H1 (cell line): ENCODE measurements around the gene MYLK3. TPM values are rescaled to one million over a fixed set of nuclear protein-coding genes. Genes with fewer than 3 reads are reported as not detected.
A peak's percentile ranks its signal among the peaks of the same experiment; 100 is the strongest.

Experiments
- CTCF ChIA-PET: fragments of 300-600 bp; sonication (Branson Sonifier 250); formaldehyde crosslinking; loops from one replicate; lab custom pipeline; 2021; ENCODE audit not compliant: partially characterized antibody; lab: Charles Lee
- POLR2A ChIA-PET: fragments of 300-600 bp; sonication (Branson Sonifier 250); formaldehyde crosslinking; loops from one replicate; lab custom pipeline; 2021; ENCODE audit warnings: inconsistent platforms; ENCODE audit not compliant: partially characterized antibody; lab: Charles Lee
- DNase-seq, 2 experiments: peaks; one replicate each; pipeline versions ENCODE4 v3.0.0 to v3.0.0-alpha.2; 2010 to 2022; ENCODE audit warnings: low spot score in 2 of 2, low read depth in 1 of 2, mixed read lengths in 1 of 2
- FAIRE-seq: peaks from 2 replicates; lab custom pipeline; 2011; peaks lifted over from hg19 to GRCh38; lab: Jason Lieb, UNC
- H2AFZ ChIP-seq: 2 replicates; pipeline ENCODE4 v1.8.1; 2012; ENCODE audit warnings: low read length, inconsistent platforms
- H2AK5ac ChIP-seq: 2 replicates; pipeline ENCODE4 v1.6.1; 2013; ENCODE audit warnings: low read depth, low read length
- H2BK120ac ChIP-seq: replicated peaks from 2 replicates; pipeline ENCODE3; 2013; ENCODE audit warnings: low read depth, low read length, inconsistent platforms
- H2BK12ac ChIP-seq: 2 replicates; pipeline ENCODE4 v1.6.1; 2013; ENCODE audit warnings: low read depth, low read length
- H2BK15ac ChIP-seq: 2 replicates; pipeline ENCODE4 v1.6.1; 2013; ENCODE audit warnings: low read length
- H2BK20ac ChIP-seq: 2 replicates; pipeline ENCODE4 v1.6.1; 2013; ENCODE audit warnings: low read length
- H2BK5ac ChIP-seq: 2 replicates; pipeline ENCODE4 v1.6.1; 2013; ENCODE audit warnings: low read depth, low read length
- H3K14ac ChIP-seq: 2 replicates; pipeline ENCODE4 v1.6.1; 2013; ENCODE audit warnings: inconsistent platforms; ENCODE audit not compliant: insufficient read length
- H3K18ac ChIP-seq: 2 replicates; pipeline ENCODE4 v1.6.1; 2013; ENCODE audit warnings: low read length; ENCODE audit errors: extremely low read depth
- H3K23ac ChIP-seq: 2 replicates; pipeline ENCODE4 v1.6.1; 2013; ENCODE audit warnings: inconsistent platforms; ENCODE audit not compliant: insufficient read length
- H3K23me2 ChIP-seq: 2 replicates; pipeline ENCODE4 v1.6.1; 2013; ENCODE audit warnings: low read depth, low read length
- H3K27ac ChIP-seq: 2 replicates; pipeline ENCODE4 v1.6.1; 2011; ENCODE audit warnings: low read depth, low read length, inconsistent platforms
- H3K27me3 ChIP-seq, 4 experiments: replicated peaks in 1 of 4; 1 replicate in 1 of 4; 2 replicates in 3 of 4; pipeline versions ENCODE4 v1.6.1 to v1.8.1; 2011 to 2013; ENCODE audit warnings: low read length in 3 of 4, mild to moderate bottlenecking in 3 of 4, inconsistent platforms in 2 of 4, mixed read lengths in 2 of 4, moderate library complexity in 1 of 4; ENCODE audit not compliant: control insufficient read depth in 3 of 4, insufficient read depth in 3 of 4; ENCODE audit errors: extremely low read depth in 1 of 4
- H3K36me3 ChIP-seq, 4 experiments: 2 replicates each; pipeline versions ENCODE4 v1.6.1 to v1.8.1; 2011 to 2013; ENCODE audit warnings: mild to moderate bottlenecking in 4 of 4, low read length in 3 of 4, moderate library complexity in 2 of 4, control low read depth in 1 of 4, inconsistent platforms in 1 of 4; ENCODE audit not compliant: insufficient read depth in 4 of 4, control insufficient read depth in 2 of 4
- H3K4ac ChIP-seq: replicated peaks from 2 replicates; pipeline ENCODE3; 2013; ENCODE audit warnings: low read length, low read depth, mixed read lengths, inconsistent platforms; ENCODE audit not compliant: insufficient read length
- H3K4me1 ChIP-seq, 4 experiments: replicated peaks in 1 of 4; 1 replicate in 1 of 4; 2 replicates in 3 of 4; pipeline versions ENCODE4 v1.6.1 to v1.8.1; 2011 to 2013; ENCODE audit warnings: low read length in 3 of 4, inconsistent platforms in 2 of 4, mixed read lengths in 1 of 4; ENCODE audit not compliant: insufficient read depth in 4 of 4, control insufficient read depth in 3 of 4
- H3K4me2 ChIP-seq, 2 experiments: 2 replicates each; pipeline versions ENCODE4 v1.6.1 to v1.8.1; 2011 to 2013; ENCODE audit warnings: low read depth in 2 of 2, low read length in 2 of 2, control low read depth in 1 of 2, inconsistent platforms in 1 of 2, mild to moderate bottlenecking in 1 of 2; ENCODE audit not compliant: insufficient read depth in 1 of 2
- H3K4me3 ChIP-seq, 4 experiments: fragments of 200-600, 300-600 bp in 1 of 4; sonication (generic), shearing (Covaris generic), sonication (Bioruptor Twin) in 1 of 4; 2 replicates each; pipeline versions ENCODE4 v1.5.1 to v1.8.1; 2011 to 2016; ENCODE audit warnings: low read length in 4 of 4, low read depth in 3 of 4, control low read depth in 2 of 4, inconsistent platforms in 2 of 4, mild to moderate bottlenecking in 2 of 4, mixed read lengths in 1 of 4, moderate library complexity in 1 of 4; ENCODE audit not compliant: insufficient read depth in 2 of 4; ENCODE audit errors: extremely low read depth in 1 of 4
- H3K56ac ChIP-seq: replicated peaks from 2 replicates; pipeline ENCODE3; 2013; ENCODE audit warnings: low read depth, mild to moderate bottlenecking, mixed read lengths, low read length, inconsistent platforms; ENCODE audit not compliant: insufficient read length
- H3K79me1 ChIP-seq: 2 replicates; pipeline ENCODE4 v1.6.1; 2013; ENCODE audit warnings: low read depth, low read length, control low read depth
- H3K79me2 ChIP-seq, 2 experiments: 2 replicates each; pipeline versions ENCODE4 v1.6.1 to v1.8.1; 2012 to 2013; ENCODE audit warnings: low read length in 2 of 2, mild to moderate bottlenecking in 2 of 2, inconsistent platforms in 1 of 2; ENCODE audit not compliant: insufficient read depth in 2 of 2, control insufficient read depth in 1 of 2
- H3K9ac ChIP-seq, 4 experiments: replicated peaks in 1 of 4; 1 replicate in 1 of 4; 2 replicates in 3 of 4; pipeline versions ENCODE4 v1.6.1 to v1.8.1; 2011 to 2013; ENCODE audit warnings: low read depth in 3 of 4, low read length in 3 of 4, control low read depth in 2 of 4, mild to moderate bottlenecking in 2 of 4, moderate library complexity in 2 of 4, inconsistent platforms in 1 of 4; ENCODE audit errors: extremely low read depth in 1 of 4
- H3K9me3 ChIP-seq, 2 experiments: 2 replicates each; pipeline versions ENCODE4 v1.6.1 to v1.8.1; 2012 to 2013; ENCODE audit warnings: mild to moderate bottlenecking in 2 of 2, moderate library complexity in 2 of 2, control low read depth in 1 of 2, inconsistent platforms in 1 of 2, low read depth in 1 of 2, low read length in 1 of 2, mixed read lengths in 1 of 2; ENCODE audit not compliant: insufficient read depth in 2 of 2
- H4K20me1 ChIP-seq, 2 experiments: replicated peaks in 1 of 2; 2 replicates each; pipeline versions ENCODE3 to v1.8.1; 2011 to 2013; ENCODE audit warnings: inconsistent platforms in 2 of 2, low read length in 2 of 2, mild to moderate bottlenecking in 1 of 2; ENCODE audit not compliant: insufficient read depth in 2 of 2, control insufficient read depth in 1 of 2
- H4K5ac ChIP-seq: 2 replicates; pipeline ENCODE4 v1.6.1; 2013; ENCODE audit warnings: low read length, low read depth, mixed read lengths, inconsistent platforms; ENCODE audit not compliant: insufficient read length
- H4K8ac ChIP-seq: 2 replicates; pipeline ENCODE4 v1.8.0; 2013; ENCODE audit warnings: mild to moderate bottlenecking, moderate library complexity, low read length, inconsistent platforms; ENCODE audit not compliant: insufficient read depth; ENCODE audit errors: extremely low read depth
- H4K91ac ChIP-seq: replicated peaks from 2 replicates; pipeline ENCODE3; 2013; ENCODE audit warnings: low read length, mixed read lengths, inconsistent platforms; ENCODE audit not compliant: insufficient read length
- CEBPB ChIP-seq: IDR thresholded peaks from 2 replicates; pipeline ENCODE4 v1.6.1; 2012; ENCODE audit warnings: low read depth, low read length
- TEAD4 ChIP-seq: IDR thresholded peaks from 2 replicates; pipeline ENCODE4 v1.6.1; 2012; ENCODE audit warnings: low read depth, low read length, inconsistent platforms, mixed read lengths
- YY1 ChIP-seq: IDR thresholded peaks from 2 replicates; pipeline ENCODE4 v1.6.1; 2011; ENCODE audit warnings: low read depth, mild to moderate bottlenecking, low read length
- WGBS, 2 experiments: shearing (Covaris generic) in 1 of 2; methylation state at CpG; one replicate each; pipeline versions ENCODE4 v1.1.6 to v1.1.7; 2013 to 2015; ENCODE audit warnings: low lambda C conversion rate in 2 of 2, mixed read lengths in 2 of 2, inconsistent platforms in 1 of 2, low coverage in 1 of 2, missing lambda C conversion rate in 1 of 2; ENCODE audit not compliant: insufficient replicate concordance in 2 of 2, insufficient coverage in 1 of 2, insufficient read length in 1 of 2; ENCODE audit errors: extremely low coverage in 1 of 2, missing lambda C conversion rate in 1 of 2; 5-methylcytosine and 5-hydroxymethylcytosine counted together
- polyA plus RNA-seq, 7 experiments: library from polyadenylated mRNA; depleted of rRNA in 3 of 7; stranded (reverse) in 5 of 7; unstranded in 2 of 7; fragments of >200 nt in 5 of 7; fragments of 200-250 nt in 2 of 7; gene quantifications; 1 replicate in 5 of 7; 2 replicates in 1 of 7; 4 replicates in 1 of 7; pipeline versions ENCODE4 v1.2.1 to v1.2.3, GENCODE V29; 2011 to 2013; ENCODE audit warnings: missing spikeins in 2 of 7, mixed read lengths in 2 of 7
- total RNA-seq: library from RNA; stranded (reverse); fragmentation: NEBNext Ultra II Directional; extraction: Animal tissue kit (Norgen Biotek cat#: 25700); gene quantifications from 2 replicates; pipeline ENCODE4 v1.2.1, GENCODE V29; 2021

The MYLK3 gene
- total and polyA plus RNA-seq, 2 of the 8 experiments (the other 6 are each of a cell fraction or from before 2014, with no cell fraction given), result 0.14 to 0.35 TPM

DNA sequence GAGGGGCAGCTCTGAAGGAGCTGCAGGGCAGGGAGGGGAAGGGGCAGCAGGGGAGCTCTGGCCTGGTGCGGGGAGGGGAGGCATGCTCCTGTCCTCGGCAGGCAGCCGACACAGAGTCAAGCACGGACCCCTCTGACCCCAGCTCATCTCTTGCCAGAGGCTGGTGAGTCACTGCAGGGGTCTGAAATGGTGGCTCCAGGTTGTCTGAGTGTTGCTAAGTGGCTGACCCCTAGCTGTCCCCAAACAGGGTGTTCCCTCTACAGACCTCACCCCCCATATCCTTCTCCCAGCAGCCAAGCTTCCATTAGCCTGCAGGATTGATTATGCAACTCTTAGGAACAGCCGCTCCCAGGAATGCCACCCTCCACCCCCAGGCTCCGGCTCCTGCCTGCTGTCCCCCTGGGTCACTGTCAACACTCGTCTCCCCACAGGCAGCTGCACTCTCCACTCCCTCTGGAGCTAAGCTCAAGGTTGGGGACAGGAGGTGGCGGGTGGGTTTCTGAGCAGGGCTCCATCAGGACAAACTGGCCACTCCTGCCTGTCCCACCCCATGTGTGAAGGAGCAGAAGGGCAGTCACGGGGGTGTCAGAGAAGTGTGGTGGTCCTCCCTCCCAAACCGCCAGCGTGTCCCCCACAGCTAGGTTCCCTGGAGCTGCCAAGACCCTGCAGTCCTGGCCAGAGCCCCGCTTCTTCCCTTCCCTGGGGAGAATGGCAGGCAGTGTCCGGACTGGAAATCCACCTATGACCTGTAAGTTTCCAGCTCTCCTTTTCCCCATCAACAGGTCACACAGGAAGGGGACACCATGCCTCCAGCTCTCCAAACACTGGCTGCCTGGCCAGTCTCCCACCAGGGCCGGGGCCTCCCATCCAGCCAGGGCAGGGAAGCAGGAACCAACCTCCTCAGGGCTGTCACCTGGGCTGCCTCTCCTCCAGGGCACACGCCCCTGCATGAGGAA lies 1.0 kb downstream of the MYLK3 start:
- H2BK15ac ChIP-seq, result peak overlapping the region; percentile 81; the same call in 1 of the 2 replicates
- no peak overlapping the region for H2BK120ac ChIP-seq
- H4K5ac ChIP-seq, result no peak overlapping the region
- H3K79me1 ChIP-seq, result no peaks in the 10 kb centered on the region
- H3K36me3 ChIP-seq, result no peaks in the 10 kb centered on the region
- 0 out of 2 replicates have a peak overlapping the region, but pooled peaks have one; percentile 39 for H2AK5ac ChIP-seq
- H3K4me2 ChIP-seq, result no peak overlapping the region
- H3K9me3 ChIP-seq, result no peaks in the 10 kb centered on the region
- H2BK20ac ChIP-seq, result peak overlapping the region; percentile 32; the same call in 1 of the 2 replicates
- no peak overlapping the region for H3K56ac ChIP-seq
- peaks cover 3 to 23% (median 7%) of the 10 kb centered on the region in 4 experiments for H3K4me1 ChIP-seq
- no peaks in the 10 kb centered on the region for H3K23me2 ChIP-seq
- no peak for FAIRE-seq
- no peak for DNase-seq
- H3K14ac ChIP-seq, result no peak overlapping the region
- no peaks in the 10 kb centered on the region for H3K79me2 ChIP-seq
- 87% methylated on average over 11 of the region's 15 CpGs; no CpG with 5 or more reads in 1 of the 2 experiments for WGBS, 2 experiments
- CTCF ChIA-PET, result interaction anchor here (1.2 to 1.7 kb wide), 5 partner anchors 9 to 54 kb away, joined by 3 to 8 read pairs (median 3); no protein-coding TSS in a partner anchor
- no peak overlapping the region for H3K27ac ChIP-seq
- H3K9ac ChIP-seq, result no peak overlapping the region
- peak overlapping the region; percentile 60; the same call in 1 of the 2 replicates for H3K18ac ChIP-seq
- POLR2A ChIA-PET, result interaction anchor here (0.8 to 2.0 kb wide), 8 partner anchors 11 to 42 kb away, joined by 3 to 7 read pairs (median 3); no protein-coding TSS in a partner anchor
- no peak overlapping the region; the same call in 1 of the 2 replicates for H4K8ac ChIP-seq
- peak overlapping the region; percentile 33 for H3K4ac ChIP-seq
- TF ChIP-seq TEAD4 (0 out of 2 replicates have a peak, but pooled peaks have one; percentile 8), CEBPB (peak; percentile 78), YY1 (no peak)
- TF ChIP-seq, all 59 proteins: peak for 2
- no peak overlapping the region for H3K4me3 ChIP-seq
- H4K20me1 ChIP-seq, result no peaks in the 10 kb centered on the region
- H2BK5ac ChIP-seq, result peak overlapping the region; percentile 69
- H3K23ac ChIP-seq, result no peak overlapping the region
- peak overlapping the region; percentile 53 for H4K91ac ChIP-seq
- H2AFZ ChIP-seq, result peak overlapping the region; percentile 64; the same call in 1 of the 2 replicates
- H2BK12ac ChIP-seq, result peak overlapping the region; percentile 75
- H3K27me3 ChIP-seq, result no peaks in the 10 kb centered on the region
